ENCODE data around the gene RPS14.
"Not testable (repeated sequence)": the region's sequence is repeated elsewhere in the genome, so short reads cannot be mapped to it uniquely, and the experiment has no call there.

The RPS14 gene

DNA sequence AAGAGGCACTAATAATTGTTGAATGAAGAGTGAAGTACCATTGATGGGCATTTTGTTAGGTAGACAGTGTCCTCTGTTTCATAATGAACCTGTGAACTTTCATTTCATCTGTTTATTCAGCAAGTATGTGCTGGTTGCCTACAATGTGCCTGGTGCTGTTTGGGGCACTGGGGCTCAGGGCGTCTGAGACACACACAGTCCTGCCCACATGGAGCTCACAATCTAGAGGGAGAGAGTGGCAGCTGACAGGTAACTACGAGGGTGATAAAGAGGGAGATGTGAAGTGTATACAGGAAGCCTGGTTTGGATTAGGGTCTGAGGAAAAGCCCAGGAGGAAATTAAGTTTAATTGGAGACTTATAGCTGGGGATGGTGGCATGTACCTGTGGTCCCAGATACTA, 29.9 kb upstream of the RPS14 start:
- DNase-seq = no peak

DNA sequence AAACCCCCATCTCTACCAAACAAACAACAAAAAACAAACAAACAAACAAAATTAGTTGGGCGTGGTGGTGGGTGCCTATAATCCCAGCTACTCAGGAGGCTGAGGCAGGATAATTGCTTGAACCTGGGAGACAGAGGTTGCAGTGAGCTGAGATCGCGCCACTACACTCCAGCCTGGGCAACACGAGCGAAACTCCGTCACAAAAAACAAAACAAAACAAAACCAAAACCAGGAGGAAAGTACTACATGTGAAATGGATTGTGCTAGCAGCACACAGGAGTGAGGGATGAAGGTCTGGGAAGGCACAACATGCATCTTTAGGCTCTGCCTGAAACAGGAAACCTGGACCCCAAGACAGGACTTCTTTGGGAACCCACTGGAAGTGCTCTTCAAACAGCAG, 27.0 kb upstream of the RPS14 start:
- not testable (repeated sequence) for DNase-seq

DNA sequence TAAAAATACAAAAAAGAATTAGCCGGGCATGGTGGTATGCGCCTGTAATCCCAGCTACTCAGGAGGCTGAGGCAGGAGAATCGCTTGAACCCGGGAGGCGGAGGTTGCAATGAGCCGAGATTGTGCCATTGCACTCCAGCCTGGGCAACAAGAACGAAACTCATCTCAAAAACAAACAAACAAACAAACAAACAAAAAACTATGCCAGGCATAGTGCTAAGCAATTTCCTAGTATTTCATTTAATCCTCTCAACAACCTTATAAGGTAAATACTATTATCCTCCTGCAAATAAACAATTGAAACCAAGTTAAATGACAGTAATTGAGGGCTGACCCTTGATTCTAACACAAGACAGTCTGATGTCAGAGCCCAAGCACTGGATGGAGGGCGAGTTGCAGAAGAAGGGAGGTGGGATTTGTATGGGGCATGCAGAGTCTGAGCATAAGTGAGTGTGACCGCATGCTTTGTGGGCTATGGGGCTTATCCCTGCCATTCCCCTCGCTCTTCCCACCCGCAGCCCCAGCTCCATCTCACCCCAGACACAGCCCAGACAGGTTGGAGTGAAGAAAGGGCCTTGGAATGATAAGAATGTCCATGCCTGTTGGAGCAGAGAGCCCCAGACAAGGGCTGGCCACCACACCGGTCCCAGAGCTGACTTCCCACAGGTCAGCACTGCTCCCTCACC, 24.3 kb upstream of the RPS14 start:
- DNase-seq = no peak

DNA sequence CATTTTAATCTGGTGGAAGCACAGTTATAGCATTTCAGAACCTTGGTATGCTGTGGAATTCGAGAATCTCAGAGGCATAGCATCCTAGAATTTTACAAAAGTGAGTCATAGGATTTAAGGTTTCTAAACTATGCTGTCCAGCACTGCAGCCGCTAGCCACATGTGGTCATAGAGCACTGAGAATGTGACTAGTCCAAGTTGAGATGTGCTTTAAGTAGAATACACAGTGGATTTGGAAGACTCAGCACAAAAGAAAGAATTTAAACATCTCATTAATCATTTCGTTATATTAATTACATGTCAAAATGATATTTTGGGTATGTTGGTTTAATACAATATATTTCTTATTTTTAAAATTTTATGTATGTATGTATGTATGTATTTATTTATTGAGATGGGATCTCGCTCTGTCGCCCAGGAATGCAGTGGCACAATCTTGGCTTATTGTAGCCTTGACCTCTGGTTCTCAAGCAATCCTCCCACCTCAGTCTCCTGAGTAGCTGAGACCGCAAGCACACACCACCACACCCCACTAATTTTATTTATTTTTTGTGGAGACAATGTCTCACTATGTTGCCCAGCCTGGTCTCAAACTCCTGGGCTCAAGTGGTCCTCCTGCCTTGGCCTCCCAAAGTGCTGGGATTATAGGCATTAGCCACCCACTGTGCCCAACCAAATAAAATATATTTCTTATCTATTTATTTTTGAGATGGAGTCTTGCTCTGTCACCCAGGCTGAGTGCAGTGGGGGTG, 20.4 kb upstream of the RPS14 start:
- DNase-seq = no peak

DNA sequence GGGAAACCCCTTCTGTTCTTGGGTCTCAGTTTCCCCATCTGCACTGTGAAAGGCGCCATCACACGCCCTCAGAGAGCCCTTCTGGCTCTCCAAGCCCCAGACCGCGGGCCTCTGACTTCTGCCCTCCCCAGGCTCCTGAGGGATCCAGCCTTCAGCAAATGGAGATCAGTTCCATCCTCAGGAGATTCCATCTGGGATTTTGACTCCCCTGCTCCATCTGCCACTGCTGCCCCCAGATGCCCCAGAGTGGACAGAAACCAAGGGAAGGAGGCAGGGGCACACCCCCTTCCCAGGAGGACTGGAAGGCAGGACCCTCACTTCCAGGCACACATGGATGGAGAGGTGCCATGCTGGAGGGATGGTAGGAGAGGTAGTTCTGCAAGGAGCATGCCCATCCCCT, 18.7 kb upstream of the RPS14 start:
- DNase-seq = no peak

DNA sequence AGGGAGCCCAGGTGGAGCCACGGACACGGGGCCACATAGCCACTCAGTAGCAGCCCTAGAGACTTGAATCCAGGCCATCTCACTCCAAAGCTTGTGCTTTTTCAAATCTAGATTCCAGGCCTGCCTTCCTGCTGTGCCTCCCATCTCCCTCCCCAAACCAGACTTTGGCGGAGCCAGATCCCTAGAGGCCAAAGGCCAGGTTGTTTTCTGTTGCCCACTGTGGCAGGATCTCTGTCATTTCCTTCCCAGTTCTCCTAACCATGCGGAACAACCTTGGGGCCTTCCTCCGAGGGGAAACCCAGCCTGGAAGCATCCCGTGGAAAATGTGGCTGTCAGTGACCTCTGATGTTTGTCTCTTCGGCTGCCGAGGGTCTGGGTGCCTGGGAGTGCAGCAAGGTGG, 16.4 kb upstream of the RPS14 start:
- no peak for DNase-seq

DNA sequence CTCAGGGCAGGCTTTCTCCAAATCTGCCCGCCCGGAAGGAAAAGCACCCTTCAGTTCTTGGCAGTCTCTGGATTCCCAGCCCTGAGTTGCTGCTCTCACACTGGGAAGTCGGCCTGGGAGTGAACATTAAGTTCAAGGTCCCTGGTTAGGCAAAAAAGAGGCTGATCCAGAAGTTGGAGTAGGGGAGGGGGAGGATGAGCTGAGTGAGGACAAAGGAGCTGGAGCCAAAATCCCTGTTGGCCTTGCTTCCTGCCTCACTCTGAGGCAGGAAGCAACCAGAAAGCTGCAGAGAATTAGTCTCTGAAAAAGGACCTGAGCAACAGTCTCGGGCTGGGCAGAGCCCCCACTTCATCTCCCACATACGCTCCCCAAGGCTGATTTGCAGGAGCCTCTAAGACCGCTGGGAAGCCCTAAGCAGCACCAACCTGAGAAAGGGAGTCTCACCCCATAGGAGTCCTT, 15.0 kb upstream of the RPS14 start:
- no peak for DNase-seq

DNA sequence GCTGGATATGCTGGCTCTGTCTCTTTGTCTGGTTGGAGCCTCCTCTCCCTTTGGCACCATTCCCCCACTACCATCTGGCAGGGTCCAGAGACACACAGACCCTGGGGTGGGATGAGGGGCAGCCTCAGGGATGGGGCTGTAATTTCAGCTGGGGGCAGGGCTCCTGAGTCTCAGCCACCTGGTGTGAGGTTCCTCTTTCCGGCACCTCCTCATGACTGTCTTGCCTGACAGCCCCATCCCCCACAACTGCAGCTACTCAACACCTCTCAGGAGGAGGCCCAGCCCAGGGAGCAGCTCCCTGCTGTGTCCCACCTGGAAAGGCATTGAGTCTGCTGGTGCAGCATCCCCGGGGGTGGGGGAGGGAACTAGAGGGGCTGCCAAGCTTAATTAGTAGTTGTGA, 11.7 kb upstream of the RPS14 start:
- peak in 1 of 2 donors; percentile 59 for DNase-seq

DNA sequence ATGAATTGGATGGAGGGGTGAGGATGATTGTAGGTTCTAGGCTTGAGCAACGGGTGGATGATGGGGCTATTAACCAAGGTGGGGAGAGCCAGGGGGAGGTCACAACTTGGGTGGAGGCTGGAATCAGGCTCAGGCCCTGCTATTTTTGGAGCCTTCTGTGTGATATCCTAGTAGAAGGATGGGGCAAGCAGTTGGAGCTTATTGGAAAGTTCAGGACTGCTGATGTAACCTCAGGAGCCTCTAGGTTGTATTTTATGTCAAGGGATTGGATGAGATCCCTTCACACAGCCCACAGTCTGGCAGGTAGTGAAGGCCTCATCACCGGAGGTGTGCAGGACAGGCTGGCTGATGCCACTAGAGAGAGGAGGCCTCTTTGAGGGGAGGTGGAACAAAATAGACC, 11.2 kb upstream of the RPS14 start:
- no peak for DNase-seq

DNA sequence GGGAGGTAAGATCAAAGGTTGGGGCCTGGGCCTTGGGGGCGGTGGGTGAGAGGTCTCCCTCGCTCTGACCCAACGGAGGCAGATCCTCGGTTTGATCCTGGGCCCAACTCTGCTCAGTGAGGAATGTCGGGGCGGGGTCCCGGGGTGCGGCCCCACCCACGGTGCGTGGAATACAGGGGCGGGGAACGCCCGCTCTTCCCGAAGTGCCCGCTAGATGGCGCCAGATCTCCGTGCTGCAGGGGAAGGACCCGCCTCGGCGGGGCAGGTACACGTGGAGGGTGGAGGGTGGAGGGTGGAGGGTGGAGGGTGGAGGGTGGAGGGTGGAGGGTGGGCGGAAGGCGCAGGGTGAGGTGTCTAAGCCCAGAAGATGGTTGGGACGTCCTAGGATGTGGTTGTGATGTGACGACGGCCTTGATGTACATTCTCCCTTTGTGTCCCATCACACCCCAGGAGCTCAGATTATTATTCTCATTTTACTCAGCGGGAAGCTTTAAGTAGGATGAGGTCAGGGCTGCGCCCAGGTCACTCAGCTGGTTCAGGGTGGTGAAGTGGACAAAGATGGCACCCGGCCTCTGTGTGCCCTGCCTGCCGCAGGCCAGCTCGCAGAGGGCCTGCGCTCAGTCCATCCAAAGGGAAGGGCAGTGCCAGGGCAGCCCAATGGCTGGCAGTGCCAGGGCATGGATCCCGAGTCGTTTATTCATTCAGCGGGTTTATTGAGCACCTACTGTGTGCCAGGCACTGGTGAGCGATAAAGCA, 9.4 kb upstream of the RPS14 start:
- peak; percentile 83 to 87 for DNase-seq

DNA sequence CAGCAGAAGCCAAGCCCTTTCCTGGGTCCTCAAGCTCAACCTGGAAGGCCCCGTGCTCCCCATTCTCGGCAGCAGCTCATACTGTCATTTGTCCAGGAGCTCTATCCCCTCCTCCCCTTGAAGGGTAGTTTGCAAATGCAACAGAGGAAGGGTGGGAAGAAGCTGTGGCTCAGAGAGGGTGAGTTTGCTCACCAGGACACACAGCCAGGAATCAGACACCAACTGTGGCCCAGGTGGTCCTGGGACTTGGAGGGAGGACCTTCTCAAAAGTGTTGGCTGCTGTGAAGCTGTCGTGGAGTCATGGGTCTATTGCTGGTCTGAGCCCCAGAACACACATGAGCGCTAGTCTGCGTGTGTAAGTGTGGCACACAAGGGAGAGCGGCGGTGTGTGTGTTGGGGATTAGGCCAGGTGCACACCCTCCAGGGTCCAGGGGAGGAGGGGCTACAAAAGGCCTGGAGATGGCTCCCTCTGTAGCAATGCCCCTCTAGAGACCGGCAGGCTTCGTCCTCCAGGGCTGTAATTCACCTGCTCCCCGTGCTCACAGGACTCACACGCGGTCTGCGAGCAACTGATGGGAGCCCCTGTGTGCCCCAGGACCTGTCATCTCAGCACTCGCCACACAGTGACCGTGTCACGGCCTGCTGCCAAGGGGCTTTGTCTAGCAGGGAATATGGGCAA, 8.2 kb upstream of the RPS14 start:
- DNase-seq = no peak

DNA sequence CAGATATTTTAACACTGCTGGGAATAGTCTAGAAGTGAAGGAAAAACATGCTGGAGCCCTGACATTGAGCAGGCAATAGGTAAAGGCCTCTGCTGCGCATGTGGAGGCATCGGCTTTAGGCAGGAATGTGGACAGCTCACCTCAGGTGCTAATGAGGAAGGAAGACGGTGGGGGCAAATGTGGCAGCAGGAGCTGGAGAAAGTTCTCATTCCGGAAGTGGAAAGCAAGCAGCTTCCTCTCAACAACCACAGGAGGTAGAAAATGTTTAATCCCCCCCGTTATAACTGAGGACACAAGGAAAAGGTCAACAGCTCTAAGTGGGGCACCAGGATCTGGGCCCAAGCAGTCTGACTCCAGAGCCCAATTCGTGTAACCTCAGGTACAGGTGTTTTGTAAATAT, 7.6 kb upstream of the RPS14 start:
- no peak for DNase-seq

DNA sequence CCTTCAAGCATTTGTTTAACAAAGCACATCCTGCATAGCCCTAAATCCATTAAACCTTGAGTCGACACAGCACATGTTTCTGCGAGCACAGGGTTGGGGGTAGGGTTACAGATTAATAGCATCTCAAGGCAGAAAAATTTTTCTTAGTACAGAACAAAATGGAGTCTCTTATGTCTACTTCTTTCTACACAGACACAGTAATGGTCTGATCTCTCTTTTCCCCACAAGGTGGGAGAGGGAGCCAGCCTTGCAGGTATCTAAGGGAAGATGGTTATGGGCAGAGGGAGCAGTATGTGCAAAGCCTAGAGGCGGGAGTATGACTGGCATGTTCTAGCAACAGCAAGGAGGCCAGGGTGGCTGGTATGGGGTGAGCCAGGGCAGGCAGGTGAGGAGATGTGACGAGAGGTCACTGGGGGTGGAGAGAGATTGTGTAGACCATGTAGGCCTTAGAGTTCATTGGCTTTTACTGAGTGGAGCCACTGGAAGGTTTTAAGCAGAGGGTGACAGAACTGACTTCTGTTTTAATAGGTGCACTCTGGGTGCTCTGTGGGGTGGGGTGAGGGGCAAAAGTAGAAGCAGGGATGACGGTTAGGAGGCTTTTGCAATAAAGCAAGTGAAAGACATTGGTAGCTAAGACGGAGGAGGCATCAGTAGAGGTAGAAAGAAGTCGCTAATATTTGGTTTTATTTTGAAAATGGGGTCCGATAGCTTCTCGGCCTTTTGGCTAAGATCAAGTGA, 5.1 kb upstream of the RPS14 start:
- DNase-seq = no peak

DNA sequence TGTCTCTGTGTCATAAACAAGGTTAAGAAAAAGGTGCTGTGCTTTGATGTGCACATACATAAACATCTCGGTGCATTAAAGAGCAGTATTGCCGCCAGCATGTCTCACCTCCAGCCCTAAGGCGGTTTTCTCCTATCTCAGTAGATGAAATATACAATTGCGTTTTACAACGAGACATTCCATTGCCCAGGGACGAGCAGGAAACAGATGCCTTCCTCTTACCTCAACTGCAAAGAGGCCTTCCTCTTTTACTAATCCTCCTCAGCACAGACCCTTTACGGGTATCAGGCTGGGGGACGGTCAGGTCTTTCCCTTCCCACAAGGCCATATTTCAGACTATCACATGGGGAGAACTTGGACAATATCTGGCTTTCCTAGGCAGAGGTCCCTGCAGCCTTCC, 4.5 kb upstream of the RPS14 start:
- not testable (repeated sequence) for DNase-seq

DNA sequence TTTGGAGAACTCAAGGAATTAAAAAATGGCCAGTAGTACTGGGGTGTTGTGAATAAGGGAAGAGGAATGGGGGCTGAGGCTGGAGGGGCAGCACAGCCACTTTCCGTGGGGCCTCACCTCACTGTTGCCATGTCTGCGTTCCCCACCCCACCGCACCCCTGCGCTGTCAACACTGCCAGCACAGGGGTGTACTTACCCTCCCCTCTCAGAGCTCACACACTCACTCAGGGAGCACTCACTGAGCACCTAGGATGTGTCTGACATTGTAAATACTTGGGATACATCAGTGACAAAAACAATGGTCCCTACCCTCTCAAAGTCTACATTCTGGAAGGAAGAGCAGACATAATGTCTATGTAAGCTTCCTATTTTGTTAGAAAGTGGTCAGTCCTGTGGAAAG, 3.4 kb upstream of the RPS14 start:
- no peak for DNase-seq

DNA sequence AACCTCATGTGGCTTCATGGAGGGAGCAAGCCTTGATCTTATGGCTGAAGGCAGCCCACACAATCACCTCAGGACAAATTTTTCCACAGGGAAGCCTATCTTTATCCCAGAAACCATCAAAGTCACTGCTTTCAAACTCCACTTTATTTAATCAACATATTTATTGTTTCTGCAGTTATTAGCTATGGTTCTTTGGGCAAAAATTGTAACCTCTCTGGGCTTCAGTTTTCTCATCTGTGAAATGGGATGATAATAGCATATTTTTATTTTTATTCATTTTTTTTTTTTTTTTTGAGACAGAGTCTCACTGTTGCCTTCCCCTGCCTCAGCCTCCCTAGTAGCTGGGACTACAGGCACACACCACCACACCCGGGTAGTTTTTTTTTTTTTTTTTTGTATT, 2.1 kb upstream of the RPS14 start:
- no peak for DNase-seq

DNA sequence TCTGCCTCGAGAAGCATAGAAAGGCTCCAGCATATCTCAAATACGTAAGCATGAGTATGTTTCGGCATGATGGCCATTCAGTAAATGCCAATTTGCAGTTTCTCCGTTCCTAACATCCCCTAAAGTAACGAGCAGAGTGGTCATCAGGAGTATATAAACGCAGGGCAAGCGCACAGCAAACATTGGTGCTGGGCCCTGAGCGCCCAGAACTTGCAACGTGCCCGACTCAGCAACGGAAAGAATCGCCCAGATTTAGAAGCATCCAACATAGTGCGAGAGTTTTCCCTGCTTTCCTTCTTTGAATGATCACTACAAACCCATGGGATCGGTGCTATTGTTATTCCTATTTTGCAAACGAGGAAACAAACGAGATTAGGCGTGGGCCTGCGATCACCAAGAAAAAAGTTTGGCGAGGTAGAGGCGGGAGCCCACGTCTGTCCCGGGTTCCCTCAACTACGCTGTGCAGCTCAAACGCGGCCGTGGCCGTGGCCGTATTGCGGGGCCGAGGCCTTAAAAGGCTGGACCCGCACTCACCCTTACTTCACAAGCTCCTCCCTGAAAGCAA, 505 bp downstream of the RPS14 start:
- DNase-seq = no peak

DNA sequence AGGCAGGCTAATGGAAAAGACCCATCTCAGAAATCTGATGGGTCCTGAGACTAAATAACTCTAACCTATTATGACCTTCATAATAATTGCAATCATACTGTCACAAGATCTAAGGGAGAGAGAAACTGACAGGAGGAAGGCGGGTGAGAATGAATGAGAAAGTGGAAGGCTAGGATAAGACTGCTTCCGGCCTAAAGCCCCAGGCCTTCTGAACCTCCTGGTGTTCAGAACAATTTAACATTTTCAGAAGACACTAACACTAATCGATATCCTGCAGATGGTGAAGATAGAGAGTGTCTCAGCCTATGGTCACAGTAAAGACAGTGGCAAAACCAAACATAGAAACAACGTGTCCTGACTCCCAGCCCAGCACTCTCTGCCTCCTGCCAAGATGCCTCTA, 1.2 kb downstream of the RPS14 start:
- DNase-seq = no peak

DNA sequence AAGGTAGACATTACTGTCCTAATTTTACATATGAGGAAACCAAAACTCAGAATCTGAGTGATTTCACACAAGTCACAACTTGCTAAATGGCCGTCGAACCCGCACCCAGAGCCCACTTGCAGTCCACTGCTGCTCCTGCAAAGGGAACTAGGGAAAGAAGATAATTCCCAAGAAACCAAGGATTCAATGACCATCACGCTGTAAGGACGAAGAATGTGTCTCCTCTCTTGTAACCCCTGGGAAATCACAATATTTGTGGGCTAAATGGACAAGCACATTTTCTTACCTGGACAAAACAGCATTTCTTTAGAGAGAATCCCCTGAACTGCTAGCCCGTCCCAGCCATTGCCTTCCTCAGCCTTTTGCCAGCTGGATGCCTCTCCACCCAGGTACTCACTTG, 2.4 kb downstream of the RPS14 start:
- DNase-seq = no peak

DNA sequence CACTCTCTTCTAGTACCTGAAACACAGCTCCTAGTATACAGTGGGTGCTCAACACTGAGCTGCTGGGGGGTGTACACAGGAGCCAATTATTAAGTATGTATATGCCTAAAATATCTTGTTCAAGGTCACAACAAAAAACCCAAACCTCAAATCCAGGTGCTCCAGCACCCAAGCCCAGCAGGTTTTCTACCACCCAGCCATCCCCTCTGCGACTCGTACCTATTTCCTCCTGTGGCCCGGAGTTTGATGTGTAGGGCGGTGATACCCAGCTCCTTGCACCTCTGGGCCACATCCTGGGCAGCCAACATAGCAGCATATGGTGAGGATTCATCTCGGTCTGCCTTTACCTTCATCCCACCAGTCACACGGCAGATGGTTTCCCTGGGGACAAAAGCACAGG, 3.0 kb downstream of the RPS14 start:
- DNase-seq = no peak

DNA sequence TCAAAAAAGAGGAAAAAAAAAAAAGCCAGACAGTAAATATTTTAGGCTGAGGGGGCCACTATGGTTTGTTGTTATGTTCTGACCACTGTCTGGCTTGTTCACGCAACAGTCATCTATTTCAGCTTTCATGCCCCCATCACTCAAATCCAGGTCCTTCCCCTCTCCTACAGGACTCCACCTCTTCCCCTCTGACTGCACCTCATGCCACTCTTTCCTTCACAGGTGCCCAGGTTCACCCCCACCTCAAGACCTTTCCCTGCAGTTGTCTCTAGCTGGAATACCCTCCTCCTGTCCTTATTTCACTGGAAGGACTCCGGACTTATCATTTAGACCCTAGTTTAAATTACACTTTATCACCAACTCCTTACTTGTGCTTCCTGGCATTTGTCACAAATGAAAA, 3.5 kb downstream of the RPS14 start:
- DNase-seq = no peak

DNA sequence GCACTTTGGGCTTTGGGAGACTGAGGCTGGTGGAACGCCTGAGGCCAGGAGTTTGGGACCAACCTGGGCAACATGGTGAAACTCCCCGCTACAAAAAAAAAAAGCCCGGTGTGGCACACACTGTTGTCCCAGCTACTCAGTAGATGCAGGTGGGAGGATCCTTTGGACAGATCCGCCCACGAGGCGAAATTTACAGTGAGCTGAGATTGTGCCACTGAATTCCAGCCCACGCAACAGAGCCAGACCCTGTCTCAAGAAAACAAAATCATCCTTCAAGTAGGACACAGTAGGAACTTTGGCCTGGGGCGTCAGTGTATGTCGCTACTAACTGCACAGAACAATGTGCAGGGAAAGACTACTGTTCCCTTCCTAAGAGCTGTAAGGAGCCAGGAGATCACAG, 4.8 kb downstream of the RPS14 start:
- no peak for DNase-seq

Measured in CD4-positive, alpha-beta T cell treated with Interleukin-1 beta for 1 hour (primary cell).